EH (cell line): ENCODE results near the gene C6orf15.

ENCODE experiments used
- DNase-seq: peaks from one replicate; pipeline ENCODE4 v3.0.0-alpha.2; 2015; ENCODE audit warnings: low read depth

The C6orf15 gene

DNA sequence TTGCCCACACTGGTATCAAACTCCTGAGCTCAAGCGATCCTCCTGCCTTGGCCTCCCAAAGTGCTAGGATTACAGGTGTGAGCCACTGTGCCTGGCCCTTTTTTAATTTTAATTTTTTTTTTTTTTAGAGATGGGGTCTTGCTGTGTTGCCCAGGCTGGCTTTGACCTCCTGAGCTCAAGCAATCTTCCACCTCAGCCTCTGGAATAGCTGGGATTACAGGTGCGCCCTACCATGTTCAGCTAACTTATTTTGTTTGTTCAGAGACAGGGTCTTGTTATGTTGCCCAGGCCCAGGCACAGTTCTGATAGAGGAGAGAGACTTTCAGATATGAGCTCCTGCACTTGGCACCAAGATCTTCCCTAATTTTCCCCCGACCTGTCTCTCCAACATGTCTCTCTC, 18.4 kb upstream of the C6orf15 start:
- no peak for DNase-seq

DNA sequence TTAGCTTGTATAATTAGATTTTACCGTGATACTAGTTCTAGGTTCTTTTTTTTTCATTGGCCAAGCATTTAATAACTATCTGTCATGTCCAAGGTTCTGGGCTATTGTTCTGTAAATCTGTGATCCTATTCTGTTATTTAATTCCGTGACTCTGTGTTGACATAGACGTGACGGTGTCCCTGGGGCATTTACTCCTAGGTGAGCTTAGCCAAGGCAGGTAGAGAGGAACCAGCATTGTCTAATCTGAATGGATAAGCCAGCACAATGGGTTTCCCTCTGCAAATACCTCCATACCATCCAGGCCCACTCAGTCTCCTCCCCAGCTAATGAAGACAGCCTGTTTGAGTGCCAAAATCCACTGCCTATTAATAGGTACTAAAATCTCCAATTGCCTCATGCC, 16.8 kb upstream of the C6orf15 start:
- no peak for DNase-seq

DNA sequence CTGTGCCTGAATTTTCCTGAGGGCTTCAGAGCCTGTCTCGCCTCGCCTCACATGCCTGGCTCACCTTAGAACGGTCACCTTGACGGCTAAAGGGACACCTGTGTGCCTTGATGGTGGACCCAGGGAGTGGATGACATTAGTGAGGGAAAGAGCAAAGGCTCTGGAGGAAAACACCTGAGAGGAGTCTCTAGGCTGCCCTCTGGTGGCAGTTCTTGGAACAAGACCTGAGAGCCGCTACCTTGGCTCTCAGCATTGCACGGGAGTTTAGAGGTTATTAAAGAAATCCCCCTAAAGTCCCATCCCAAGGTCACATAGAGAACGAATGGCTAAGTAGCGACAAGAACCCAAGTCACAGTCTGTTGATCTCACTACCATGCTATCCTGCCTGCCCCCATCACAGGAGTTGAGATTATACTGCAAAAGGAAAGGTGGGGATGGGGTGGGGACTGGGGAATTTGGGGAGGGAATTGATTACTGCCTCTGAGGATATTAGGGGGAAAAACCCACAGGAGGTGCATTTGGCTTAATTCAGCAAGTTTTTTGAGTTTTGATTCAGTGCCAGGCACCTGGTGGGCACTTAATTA, 15.8 kb upstream of the C6orf15 start:
- DNase-seq = peak; percentile 53

DNA sequence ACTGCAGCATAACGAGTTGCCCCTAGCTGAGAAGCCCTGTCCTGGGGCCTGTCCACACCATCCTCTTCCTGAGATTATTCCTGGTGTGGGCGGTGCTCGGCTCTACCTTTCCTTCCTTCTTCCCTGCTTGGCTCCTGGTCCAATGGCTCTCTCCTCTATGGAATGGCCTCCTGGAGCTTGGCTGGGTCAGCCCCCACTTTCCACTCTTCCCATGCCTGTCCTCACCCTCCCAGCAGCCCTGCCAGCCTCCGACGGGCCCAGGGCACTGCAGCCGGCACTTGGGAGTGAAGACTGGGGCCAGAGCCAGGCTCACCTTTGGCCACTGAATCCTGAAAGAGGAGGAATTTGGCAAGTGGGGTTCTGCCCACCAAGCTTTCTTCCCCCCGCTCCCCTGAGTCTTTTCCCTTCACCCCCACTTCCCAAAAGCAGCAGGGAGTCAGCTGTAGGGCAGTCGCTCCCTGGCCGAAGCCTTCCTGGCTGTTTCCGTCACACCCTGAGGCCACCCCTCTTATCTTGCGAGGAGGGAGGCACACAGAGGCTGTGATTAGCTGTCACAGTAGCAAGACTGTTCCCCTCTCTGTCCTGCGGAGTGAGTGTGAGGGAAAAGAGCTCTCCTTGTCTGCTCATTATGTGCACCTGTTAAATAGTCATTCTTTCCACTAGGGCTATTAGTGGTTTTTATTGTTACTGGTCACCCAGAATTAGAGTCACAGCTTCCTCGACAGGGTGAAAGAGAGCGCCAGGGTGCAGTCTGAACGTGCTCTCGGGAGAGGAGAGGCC, 14.2 kb upstream of the C6orf15 start:
- no peak for DNase-seq

DNA sequence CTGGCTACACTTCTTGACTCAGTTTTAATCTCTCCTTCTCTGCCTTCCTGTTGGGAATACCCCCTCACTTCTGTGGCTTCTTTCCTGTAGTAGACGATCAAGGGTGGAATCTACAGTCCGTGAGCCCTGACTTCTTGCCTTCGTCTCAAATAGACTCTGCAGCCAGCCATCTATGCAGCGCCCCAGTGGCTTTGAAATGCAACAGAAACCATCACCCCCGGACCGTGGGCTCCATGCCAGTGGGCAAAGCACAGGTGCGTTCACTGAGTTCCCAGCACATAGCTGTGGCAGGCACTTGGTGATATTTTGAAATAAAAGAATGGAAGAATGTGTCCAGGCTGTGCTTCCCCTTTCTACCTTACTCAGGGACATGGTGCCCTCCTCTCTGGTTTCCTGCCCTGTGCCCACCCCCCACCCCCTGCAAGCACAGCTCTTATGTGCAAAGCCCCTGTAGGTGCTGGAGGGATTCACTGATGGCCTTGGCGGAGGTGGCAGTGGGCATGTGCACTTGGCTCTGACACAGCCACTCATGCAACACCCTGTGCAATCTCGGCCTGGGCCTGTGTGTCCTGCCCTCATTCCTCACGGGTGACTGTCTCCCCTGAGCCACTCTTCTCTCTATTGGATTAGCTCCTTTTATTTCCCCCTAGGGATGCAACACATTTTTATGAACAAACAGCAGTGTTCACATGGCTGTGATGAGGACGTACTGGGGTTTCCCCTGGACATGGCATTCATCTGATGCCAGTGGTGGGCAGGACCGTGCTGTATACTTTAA, 13.4 kb upstream of the C6orf15 start:
- peak; percentile 90 for DNase-seq

DNA sequence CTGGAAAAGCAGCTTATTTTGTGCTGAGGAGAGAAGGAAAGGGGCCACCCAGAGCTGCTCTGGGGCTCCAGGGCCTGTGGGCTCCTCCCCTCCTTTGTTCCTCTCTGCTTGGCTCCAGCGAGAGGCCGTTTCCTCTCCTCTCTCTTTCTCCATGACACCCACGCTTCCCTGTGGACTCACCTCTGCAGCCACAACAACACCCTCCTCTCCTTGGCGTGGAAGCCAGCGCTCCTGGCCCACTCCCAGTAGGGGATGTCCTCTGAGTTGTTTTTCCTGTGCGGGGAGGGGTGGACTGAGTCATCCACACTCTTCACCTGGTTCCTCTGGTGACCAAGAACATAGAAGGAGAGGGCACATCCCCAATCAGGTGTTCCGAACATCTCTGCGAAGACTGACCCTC, 12.8 kb upstream of the C6orf15 start:
- DNase-seq = no peak

DNA sequence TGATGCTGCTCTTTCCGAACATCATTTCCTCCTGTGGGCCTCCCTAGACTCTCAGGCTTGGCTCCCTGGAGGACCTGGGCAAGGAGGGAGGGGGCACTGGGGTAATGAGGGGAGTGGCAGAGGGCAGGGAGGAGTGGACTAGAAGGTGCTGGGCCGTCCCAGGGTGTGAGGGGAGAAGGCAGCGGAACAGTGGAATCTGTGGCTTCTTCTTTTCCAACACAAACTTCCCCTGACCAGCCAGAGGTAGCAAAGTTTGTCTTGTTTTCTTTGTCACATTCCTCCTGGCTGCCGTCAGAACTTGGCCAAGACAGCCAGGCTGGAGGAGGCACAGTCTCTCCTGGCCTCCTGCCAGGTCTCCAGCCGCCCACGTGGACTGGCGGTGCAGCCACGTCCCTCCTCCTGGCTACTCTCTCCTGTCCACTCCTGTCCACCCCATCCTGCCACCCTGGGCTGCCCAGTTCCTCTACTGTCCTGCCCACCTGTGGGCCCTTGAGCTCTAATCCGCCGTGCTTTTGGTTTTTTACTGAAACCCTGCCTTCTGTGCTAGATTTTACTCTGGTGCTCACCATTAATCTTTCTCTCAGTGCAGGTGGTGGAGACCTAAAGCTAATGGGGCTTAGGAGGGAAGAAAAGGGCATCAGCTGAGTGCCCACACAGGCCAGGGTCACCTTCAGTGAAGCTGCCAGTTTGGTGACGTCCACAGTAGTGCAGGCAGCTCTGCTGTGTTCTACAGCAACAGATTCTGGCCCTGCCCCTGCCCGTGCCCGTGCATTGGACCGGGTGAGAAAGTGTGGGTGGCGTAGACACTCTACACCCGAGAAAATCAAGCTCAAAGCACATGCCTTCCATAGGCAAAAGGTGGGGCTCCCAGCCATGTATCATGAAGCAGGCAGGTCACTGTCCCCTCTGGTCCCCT, 10.7 kb upstream of the C6orf15 start:
- peak; percentile 93 for DNase-seq

DNA sequence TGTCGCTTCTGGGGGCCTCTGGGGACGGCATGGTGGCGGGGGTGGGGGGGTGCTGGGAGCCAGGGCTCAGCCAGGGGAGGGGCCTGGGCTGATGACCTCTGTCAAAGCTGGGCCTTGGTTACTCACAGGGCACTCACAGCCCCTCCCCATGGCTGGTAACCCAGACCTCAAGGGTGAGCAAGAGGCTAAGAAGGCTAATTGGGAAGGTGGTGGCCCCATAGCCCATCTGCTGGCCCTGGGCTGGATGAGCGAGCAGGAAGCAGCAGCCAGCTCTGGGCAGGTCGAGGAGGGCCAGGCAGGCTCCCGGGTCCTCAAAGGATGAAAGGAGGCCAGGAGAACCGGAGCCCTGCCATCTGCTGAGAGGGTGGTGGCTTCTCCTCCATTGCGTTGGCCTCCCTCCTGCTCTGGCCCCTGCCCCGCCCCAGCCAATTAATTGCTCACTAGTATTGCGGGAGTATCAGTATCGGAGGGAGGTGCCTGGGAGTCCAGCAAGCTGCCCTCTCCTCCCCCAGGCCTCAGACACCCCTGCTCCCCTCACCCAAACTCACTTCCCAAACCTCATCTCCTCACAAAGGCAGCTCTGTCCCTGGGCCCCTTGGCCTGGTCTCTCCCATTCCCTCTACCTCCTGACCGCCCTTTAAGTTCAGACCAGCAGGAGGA, 8.9 kb upstream of the C6orf15 start:
- DNase-seq = no peak

DNA sequence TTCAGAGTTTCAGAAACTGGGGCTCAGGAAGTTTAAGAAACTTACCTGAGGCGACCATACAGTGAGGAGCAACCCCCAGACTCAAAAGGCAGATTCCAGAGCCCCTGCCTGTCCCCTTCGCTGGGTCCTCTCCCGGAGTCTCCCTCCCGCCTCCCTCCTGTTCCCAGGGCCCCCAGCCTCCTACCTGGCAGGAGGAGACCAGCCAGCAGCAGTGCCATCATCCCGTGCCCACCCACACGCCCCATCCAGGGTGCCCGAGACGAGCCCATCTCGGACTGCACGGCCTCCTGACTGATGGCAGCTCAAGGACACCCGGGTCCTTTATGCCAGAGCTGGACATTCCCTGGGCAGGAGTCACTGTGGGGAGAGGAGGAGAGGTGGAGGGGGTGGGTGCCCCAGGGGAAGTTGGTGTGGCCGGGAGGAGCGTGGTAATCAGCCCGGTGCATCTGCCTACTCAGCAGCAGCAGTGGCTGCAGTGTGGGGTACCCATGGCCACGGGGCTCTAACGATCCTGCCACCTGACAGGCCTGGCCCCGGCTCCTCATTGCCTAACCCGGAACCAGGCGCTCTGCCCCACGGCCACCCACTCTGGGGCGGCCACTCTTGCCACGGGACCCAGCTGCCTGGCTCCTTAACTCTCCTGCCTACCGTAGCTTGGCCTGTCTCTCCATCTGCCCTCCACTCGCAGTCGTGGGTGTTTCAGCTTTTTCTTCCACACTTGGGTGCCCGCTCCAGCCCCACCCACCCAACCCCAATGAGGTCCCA, 8.0 kb upstream of the C6orf15 start, which contains the start of gene CDSN:
Gene CDSN (minus strand): TSS at position 296 of the 765 bp plus-strand sequence. CDS start 27 bp downstream, at position 269.
- DNase-seq = no peak

DNA sequence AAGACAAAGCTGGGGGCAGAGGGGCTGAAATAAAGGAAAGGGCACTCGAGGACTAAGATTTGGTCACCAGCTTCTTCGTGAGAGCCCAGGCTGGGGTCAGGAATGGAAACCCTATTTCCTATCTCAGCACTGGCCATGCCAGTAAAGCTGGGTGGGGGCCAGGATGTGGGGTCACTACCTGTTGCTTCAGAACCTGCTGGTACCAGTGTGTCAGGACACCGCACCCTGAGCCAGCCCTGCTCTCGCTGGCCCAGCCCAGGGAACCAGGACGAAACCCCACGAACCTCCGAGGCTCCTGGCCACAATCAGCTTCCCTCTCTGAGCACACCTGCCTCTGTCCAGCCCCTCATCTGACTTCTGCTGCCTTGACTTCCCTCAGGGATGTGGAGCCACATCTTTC, 5.8 kb upstream of the C6orf15 start:
- DNase-seq = no peak

DNA sequence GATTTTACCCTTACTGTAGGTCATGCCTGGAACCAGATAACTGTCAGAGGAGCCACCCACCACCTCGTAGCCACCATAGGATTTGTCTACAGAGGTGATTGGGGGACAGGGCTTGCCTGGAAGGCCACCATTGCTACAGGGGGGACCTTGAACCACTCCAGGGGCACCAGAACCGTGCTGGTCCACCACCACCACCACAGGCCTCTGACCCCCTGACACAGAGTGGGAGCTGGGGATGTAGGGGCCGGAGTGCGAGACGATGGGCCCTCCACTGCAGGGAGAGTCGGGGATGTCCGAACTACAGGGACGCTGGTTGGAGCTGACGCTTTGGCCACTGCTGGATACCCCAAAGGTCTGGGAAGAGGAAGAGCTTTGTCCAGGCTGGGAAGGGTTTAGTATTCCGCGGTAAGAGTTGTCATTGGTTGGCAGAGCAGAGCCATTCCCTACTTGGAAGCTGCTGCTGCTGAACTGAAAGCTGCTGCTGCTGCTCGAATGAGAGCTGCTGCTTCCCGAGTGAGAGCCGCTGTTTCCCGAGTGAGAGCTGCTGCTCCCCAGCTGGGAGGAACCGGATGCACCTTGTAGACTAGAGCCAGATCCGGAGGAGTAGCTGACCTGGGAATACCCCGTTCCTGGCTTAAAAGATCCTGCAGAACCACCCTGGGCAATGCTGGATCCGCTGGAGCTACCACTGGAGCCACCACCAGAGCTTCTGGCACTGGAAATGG, 4.4 kb upstream of the C6orf15 start:
- no peak for DNase-seq

DNA sequence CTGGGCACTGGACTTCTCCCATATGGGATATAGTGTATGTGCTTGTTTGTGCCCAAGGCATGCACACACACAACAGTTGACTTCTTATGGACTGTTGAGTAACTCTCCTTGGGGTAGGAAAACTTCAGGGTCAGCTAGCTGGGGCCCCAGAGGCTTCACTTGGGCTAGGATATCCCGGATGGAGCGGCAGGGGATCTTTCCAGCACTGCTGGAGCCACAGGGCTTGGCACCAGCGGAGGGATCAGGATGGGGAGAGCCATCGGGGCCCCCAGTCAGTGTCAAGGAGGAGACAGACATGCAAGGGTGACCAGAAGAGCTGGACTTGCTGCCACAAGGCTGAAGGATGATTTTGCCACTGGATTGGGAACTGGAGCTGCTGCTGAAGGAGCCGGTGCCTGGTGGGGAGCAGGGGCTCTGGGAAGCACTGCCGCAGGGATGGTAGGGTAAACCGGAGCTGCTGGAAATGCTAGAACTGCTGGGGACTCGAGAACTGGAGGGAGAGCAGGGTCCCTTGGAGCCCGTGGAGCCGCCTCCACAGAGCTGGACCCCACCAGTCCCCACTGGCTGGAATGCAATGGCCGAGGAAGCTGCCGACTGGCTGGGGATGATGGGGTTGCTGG, 3.7 kb upstream of the C6orf15 start:
- no peak for DNase-seq

DNA sequence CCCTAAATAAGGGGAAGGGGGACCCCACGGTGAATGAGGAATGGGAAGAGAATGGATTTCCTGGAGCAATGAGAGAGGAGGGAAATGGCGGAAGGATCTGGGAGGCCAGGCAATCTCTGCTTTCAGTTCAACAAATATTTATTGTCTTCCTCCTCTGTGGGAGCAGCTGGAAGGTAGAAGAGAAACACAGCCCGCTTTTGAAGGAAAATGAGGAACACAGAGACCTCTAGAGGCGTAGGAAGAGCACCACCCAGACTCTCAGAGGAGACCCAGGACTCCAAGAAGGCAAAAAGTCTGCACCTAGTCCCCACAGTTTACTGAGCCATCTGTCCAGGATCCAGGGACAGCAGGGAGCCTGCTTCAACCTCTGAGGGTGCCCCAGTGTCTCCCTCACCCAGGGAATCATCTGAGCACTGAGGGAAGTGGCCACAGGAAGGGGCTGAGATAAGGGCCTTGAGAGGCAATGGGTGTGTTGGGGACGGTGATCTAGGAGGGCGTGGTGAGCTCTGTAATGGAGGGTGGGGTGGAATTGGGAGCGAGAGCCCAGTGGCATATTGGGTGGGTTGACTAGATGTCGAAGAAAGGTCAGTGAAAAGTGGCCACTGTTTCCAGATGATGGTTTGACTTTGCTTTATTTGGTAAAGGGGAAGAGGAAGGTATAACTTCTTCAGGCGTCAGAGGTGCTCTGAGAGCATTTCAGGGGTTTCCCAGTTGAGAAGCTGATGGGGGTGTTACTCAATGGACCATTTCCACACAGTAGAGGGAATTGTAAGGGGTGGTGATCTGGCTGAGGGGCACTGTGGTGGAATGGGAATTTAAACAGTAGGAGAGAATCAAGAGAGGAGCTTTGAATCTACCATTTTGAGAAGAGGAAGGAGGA, 2.8 kb upstream of the C6orf15 start:
- peak; percentile 69 for DNase-seq

DNA sequence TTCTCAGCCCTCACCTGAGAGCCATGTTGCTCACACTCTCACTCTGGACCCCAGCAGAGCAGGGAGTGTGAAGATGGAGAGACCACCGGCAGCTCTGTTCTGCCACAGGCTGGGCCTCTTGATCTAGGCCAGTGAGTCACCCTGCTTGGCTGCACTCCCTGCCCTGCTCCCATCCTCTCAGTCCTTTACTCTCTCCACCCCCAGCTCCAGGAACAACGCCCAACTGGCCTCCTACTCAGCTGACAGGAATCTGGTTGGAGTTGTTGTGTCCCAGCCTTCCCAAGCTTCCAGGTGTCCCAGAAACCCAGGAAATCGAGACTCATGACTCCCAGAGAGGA, 2.1 kb upstream of the C6orf15 start, which contains the start of gene PSORS1C1:
Gene PSORS1C1 (plus strand): TSS at position 260 of the 338 bp plus-strand sequence. CDS start 14,833 bp downstream, outside the sequence.
- peak; percentile 98 for DNase-seq

DNA sequence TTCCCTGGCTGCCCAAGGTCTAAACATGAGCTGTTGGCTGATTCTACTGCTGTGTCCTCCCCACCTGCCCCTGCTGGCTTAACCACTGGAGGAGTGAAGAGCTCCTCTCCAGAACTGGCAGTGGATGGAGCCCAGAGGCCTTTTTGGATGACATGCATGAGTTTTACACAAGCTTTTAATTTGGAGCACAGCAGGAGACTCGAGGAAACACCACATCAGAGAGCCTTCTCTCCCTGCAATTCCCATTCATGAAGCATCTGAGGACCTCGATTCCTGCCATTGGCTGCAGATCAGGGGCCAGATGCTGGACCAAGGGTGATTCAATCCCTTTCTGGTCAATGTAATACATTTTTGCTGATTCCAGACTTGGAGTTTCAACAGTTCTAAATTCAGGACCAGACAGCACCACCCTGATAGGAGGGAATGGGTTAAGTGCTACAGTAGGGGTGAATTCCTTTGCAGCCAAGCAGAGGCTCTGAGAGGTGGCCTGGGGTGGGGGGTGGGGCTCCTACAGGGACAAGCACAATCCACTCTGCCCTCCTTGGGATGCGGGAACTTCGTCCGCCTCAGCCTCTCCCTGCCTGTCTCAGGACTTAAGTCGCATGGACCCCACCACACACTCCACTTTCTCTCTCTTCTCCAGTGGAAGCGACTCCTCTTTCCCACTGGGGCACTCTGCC, 1.6 kb upstream of the C6orf15 start:
- DNase-seq = peak; percentile 90

DNA sequence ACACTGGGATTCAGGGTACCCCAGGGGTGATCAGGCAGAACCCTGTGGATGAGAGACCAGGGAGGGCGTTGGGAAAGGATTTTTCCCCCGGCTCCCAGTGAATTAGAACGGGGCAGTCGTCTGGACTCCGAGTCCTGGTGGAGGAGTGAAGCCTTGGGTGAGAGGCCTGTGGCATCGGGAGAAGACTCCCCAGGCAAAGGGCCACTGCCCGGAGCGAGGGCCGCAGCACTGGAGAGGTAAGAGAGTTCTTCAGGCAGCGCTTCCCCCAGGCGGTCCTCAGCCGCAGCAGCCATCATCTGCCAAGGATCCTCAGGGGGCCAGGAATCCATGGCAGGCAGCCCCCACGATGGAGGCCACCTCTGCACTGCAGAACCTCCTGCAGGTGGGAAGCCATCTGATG, 663 bp downstream of the C6orf15 start:
- DNase-seq = no peak

DNA sequence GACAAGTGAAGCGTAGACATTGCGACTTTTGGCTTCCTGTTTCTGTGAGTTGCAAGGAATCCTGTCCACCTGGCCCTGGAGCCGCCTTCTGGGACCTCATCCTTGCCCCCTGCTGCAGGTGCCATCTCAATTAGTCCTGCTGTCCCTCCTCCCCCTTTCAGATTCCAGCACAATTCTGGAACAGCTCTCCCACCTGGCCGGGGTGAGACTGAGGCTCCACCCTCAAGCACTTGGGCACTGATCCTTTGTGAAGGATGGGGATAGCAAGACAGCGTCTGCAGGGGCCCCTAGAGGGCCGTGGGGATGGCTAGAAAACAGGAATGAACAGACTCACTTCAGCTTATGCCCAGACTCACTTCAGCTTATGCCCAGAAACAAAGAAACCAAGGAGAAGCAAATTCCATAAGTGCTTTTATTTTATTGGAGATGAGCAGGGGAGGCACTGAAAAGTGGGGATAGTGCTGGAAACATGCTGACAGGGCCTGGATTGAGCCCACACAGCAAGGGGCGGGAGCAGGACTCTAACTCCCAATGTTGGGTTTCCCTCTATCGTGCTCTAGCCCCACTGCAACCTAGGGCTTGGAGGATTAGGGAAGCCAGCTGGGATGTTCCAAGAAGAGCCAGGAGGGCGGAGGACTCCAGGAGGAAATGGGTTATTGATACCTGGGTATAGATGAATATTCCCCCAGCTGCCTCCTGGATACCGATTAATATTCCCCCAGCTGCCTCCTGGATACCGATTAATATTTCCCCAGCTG, 1.4 kb downstream of the C6orf15 start:
- no peak for DNase-seq
